ENCODE data around the gene FERMT3.
A peak's percentile ranks its signal among the peaks of the same experiment; 100 is the strongest.

Gene FERMT3

DNA sequence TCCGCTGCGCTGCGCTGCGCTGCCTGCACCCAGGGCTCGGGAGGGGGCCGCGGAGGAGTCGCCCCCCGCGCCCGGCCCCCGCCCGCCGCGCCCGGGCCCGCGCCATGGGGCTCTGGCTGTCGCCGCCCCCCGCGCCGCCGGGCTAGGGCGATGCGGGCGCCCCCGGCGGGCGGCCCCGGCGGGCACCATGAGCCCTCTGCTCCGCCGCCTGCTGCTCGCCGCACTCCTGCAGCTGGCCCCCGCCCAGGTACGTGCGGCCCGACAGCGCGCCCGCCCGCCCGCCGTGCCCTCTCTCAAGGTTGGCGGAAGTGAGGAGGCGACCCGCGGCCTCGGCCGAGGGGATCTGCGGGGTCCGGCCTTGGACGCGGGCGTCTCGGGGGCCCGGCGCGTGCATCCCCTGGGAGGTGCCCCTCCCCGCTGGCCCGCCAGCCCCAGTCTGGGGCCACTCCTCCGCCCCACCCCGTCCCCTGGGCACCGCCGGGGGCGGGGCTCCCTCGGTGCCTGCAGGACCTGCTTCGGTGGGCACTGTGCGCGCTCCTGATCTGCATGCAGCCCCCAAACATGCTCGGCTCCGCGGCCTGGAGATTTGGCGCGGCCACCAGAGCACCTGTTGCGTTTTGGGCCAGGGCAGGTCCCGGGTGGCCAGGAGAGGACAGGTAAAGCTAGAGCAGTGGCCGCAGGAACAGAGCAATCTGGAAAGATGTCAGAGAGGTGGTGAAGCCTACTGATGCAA lies 28.3 kb downstream of the FERMT3 start:
- H3K4me1 ChIP-seq: no peaks in the 10 kb centered on the region; the same call in 1 of the 2 replicates

DNA sequence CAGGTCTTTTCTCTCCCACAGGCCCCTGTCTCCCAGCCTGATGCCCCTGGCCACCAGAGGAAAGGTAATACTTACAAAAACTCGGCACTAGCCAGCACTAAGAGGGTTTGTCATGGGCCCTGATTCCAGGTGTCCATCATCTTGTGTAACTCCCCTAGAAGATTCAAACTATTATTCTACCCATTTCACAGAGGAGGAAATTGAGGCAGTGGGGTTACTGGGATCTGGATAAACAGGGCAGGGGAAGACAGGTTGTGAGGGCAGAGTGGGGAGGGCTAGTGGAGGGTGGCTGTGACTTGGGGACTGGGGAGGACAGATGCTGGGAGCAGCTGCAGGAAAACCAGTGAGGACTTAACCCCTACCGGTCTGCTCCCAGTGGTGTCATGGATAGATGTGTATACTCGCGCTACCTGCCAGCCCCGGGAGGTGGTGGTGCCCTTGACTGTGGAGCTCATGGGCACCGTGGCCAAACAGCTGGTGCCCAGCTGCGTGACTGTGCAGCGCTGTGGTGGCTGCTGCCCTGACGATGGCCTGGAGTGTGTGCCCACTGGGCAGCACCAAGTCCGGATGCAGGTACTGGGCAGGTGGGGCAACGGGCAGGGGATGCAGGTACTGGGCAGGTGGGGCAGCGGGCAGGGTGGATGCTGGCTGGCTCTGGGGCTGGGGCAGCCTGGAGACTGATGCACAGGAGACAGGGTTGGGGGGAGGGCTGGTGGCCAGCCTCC lies 29.1 kb downstream of the FERMT3 start:
- Histone ChIP-seq H3K27me3 (no peaks in the 10 kb centered on the region), H3K9me3 (no peaks in the 10 kb centered on the region), H3K4me1 (peaks cover 4% of the 10 kb centered on the region), H3K36me3 (no peaks in the 10 kb centered on the region), H3K4me3 (ENCODE audit: low read depth, low read length) (peak overlapping the region; percentile 49)
- DNase-seq: no peak
- no peak for TF ChIP-seq CTCF (IDR thresholded peaks at IDR 0.05; ENCODE audit: low read depth, low read length)

More for the DNA sequence above, 28.3 kb downstream of the FERMT3 start:
- Histone ChIP-seq H3K9me3 (no peaks in the 10 kb centered on the region), H3K36me3 (no peaks in the 10 kb centered on the region), H3K4me3 (ENCODE audit: low read depth, low read length) (peak overlapping the region; percentile 49), H3K27me3 (no peaks in the 10 kb centered on the region)
- no peak for TF ChIP-seq CTCF (IDR thresholded peaks at IDR 0.05; ENCODE audit: low read depth, low read length)
- peak; percentile 46 for DNase-seq

GRCh38 chr11:64237484-64237951 lies 31.0 kb downstream of the FERMT3 start:
- DNase-seq: no peak
- no peaks in the 10 kb centered on the region for H3K36me3 ChIP-seq
- H3K4me1 ChIP-seq: peaks cover 4% of the 10 kb centered on the region
- no peak overlapping the region for H3K4me3 ChIP-seq (ENCODE audit: low read depth, low read length)
- H3K27me3 ChIP-seq: no peaks in the 10 kb centered on the region
- H3K9me3 ChIP-seq: no peaks in the 10 kb centered on the region
- TF ChIP-seq CTCF (IDR thresholded peaks at IDR 0.05; ENCODE audit: low read depth, low read length): no peak

DNA sequence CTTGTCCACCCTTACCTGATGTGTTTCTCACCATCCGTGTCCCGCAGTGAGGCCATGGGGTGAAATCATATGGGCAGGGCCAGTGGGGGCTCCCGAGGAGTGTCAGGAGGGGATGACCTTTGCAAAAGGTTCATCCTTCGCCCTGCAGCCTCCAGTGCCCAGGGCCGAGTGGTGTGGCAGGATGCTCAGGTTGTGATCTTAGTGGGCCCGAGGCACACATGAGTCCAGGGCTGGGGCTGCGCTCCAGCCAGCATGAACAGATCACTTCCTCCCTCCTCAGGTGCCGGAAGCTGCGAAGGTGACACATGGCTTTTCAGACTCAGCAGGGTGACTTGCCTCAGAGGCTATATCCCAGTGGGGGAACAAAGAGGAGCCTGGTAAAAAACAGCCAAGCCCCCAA lies 31.6 kb downstream of the FERMT3 start:
- H3K36me3 ChIP-seq: no peaks in the 10 kb centered on the region
- no peak overlapping the region for H3K4me3 ChIP-seq (ENCODE audit: low read depth, low read length)
- peaks cover 4% of the 10 kb centered on the region for H3K4me1 ChIP-seq
- no peak for TF ChIP-seq CTCF (IDR thresholded peaks at IDR 0.05; ENCODE audit: low read depth, low read length)
- H3K27me3 ChIP-seq: no peaks in the 10 kb centered on the region
- DNase-seq: no peak
- no peaks in the 10 kb centered on the region for H3K9me3 ChIP-seq

- Histone ChIP-seq H3K27me3 (no peaks in the 10 kb centered on the region), H3K36me3 (no peaks in the 10 kb centered on the region), H3K9me3 (no peaks in the 10 kb centered on the region), H3K4me1 (peaks cover 4% of the 10 kb centered on the region), H3K4me3 (ENCODE audit: low read depth, low read length) (no peak overlapping the region)
- TF ChIP-seq CTCF (IDR thresholded peaks at IDR 0.05; ENCODE audit: low read depth, low read length): no peak
- no peak for DNase-seq
Observed at GRCh38 chr11:64238999-64239398, 32.5 kb downstream of the FERMT3 start.
